Measurements from ENCODE around the gene SHISA6. TPM values are rescaled to one million over a fixed set of nuclear protein-coding genes. Genes with fewer than 3 reads are reported as not detected.

SHISA6 gene
- total and polyA plus RNA-seq, 11 donors: 0.16 to 1.0 (median 0.29) TPM

GRCh38 chr17:11319894-11320293 is 78.9 kb downstream of the SHISA6 start:
- Histone ChIP-seq H3K36me3 (no peaks in the 10 kb centered on the region), H3K27ac (no peak overlapping the region), H3K9me3 (peaks cover 0 to 8% (median 0%) of the 10 kb centered on the region in 12 donors), H3K4me3 (no peak overlapping the region), H3K27me3 (peaks cover 0 to 15% (median 0%) of the 10 kb centered on the region in 9 donors), H3K4me1 (no peaks in the 10 kb centered on the region)
- no peak for DNase-seq
- WGBS, 4 donors: 38 to 47% (median 46%) methylated on average over 3 of the region's 3 CpGs
- intact Hi-C loops (cut with DNase I): no loop called here
- no peak for TF ChIP-seq CTCF (IDR thresholded peaks at IDR 0.05)
- no peak for TF ChIP-seq POLR2A (IDR thresholded peaks at IDR 0.05)
- no peak for ATAC-seq

- no peak for ATAC-seq
- H3K27ac ChIP-seq: no peak overlapping the region
- intact Hi-C loops (cut with DNase I): no loop called here
- DNase-seq: no peak
- WGBS, 4 donors: 81 to 88% (median 84%) methylated on average over 11 of the region's 11 CpGs
- H3K4me3 ChIP-seq: no peak overlapping the region
- TF ChIP-seq CTCF (IDR thresholded peaks at IDR 0.05) (no peak), POLR2A (IDR thresholded peaks at IDR 0.05) (no peak)
- no peaks in the 10 kb centered on the region for H3K4me1 ChIP-seq
- no peaks in the 10 kb centered on the region for H3K36me3 ChIP-seq
- H3K27me3 ChIP-seq: peaks cover 0 to 20% (median 0%) of the 10 kb centered on the region in 9 donors
- H3K9me3 ChIP-seq: peaks cover 0 to 8% (median 0%) of the 10 kb centered on the region in 12 donors
These were observed 83.0 kb downstream of the SHISA6 start for GRCh38 chr17:11324021-11324420.

GRCh38 chr17:11324846-11325420 is 83.9 kb downstream of the SHISA6 start:
- intact Hi-C loops (cut with DNase I): no loop called here
- no peak for TF ChIP-seq CTCF (IDR thresholded peaks at IDR 0.05)
- TF ChIP-seq POLR2A (IDR thresholded peaks at IDR 0.05): no peak
- 86 to 91% (median 88%) methylated on average over 10 of the region's 10 CpGs for WGBS, 4 donors

GRCh38 chr17:11326492-11326891 is 85.5 kb downstream of the SHISA6 start:
- ATAC-seq: no peak
- DNase-seq: no peak
- H3K27ac ChIP-seq: no peak overlapping the region
- no peak overlapping the region for H3K4me3 ChIP-seq
- no peaks in the 10 kb centered on the region for H3K9me3 ChIP-seq
- intact Hi-C loops (cut with DNase I): no loop called here
- peaks cover 0 to 16% (median 0%) of the 10 kb centered on the region in 9 donors for H3K27me3 ChIP-seq
- H3K36me3 ChIP-seq: no peaks in the 10 kb centered on the region
- WGBS, 4 donors: 83 to 95% (median 85%) methylated on average over 5 of the region's 5 CpGs
- TF ChIP-seq POLR2A (IDR thresholded peaks at IDR 0.05): no peak
- TF ChIP-seq CTCF (IDR thresholded peaks at IDR 0.05): no peak
- H3K4me1 ChIP-seq: no peaks in the 10 kb centered on the region

More at GRCh38 chr17:11324846-11325420, 83.9 kb downstream of the SHISA6 start:
- peaks cover 0 to 8% (median 0%) of the 10 kb centered on the region in 12 donors for H3K9me3 ChIP-seq
- ATAC-seq (no peak), DNase-seq (no peak)
- no peaks in the 10 kb centered on the region for H3K36me3 ChIP-seq
- H3K27ac ChIP-seq: no peak overlapping the region
- H3K4me3 ChIP-seq: no peak overlapping the region
- H3K4me1 ChIP-seq: no peaks in the 10 kb centered on the region
- H3K27me3 ChIP-seq: peaks cover 0 to 20% (median 0%) of the 10 kb centered on the region in 9 donors

All from heart left ventricle (tissue), 16 donors.